ENCODE results near the gene TEX2. TPM values are rescaled to one million over a fixed set of nuclear protein-coding genes. Genes with fewer than 3 reads are reported as not detected.

TEX2 gene
- total and polyA plus RNA-seq, 2 experiments from 2014 or later = 27.9 to 37.7 TPM

DNA sequence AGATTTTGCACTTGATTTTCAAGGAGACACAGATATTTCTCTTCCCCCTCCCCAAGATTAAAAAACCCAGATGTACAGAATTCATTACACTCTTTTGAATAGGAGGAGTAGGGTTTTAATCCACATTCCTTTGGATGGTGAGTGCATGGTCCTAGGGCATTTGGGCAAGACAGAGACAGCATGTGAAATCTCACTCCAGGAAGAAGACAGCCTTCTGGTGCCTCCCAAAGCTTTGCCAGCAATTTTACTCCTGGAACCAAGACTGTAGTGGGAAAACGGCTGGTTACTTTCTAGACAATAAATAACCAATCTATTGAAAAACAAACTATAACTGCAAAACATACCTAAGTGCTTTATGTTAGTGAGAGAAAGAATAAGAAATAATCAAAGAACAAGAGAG is 15.2 kb downstream of the TEX2 start:
- Histone ChIP-seq H4K20me1 (ENCODE audit: insufficient read depth, poor library complexity, severe bottlenecking) (peaks cover 13% of the 10 kb centered on the region), H3K36me3 (replicated peaks; ENCODE audit: insufficient read depth, low read depth) (no peaks in the 10 kb centered on the region), H3K9me3 (ENCODE audit: low read depth) (no peaks in the 10 kb centered on the region), H3K9me2 (replicated peaks; ENCODE audit: insufficient read depth) (no peaks in the 10 kb centered on the region), H3K4me3 (no peak overlapping the region), H3K27me3 (no peaks in the 10 kb centered on the region), H3K4me1 (ENCODE audit: insufficient read depth) (peaks cover 26% of the 10 kb centered on the region), H3K4me2 (no peak overlapping the region), H3K79me2 (peaks cover 100% of the 10 kb centered on the region), H3K27ac (no peak overlapping the region), H2AFZ (no peak overlapping the region)
- WGBS (ENCODE audit: low lambda C conversion rate, missing lambda C conversion rate) = 81% methylated on average over 1 of the region's 1 CpG
- DNase-seq (ENCODE audit: low spot score) = no peak
- TF ChIP-seq EZH2phosphoT487 (IDR thresholded peaks at IDR 0.05; ENCODE audit: low read depth, severe bottlenecking, unreplicated experiment) (no peak), CTCF (IDR thresholded peaks at IDR 0.05; ENCODE audit: poor library complexity) (no peak), EZH2 (IDR thresholded peaks at IDR 0.05; ENCODE audit: borderline replicate concordance) (no peak)

- Histone ChIP-seq H2AFZ (no peak overlapping the region), H3K36me3 (replicated peaks; ENCODE audit: insufficient read depth, low read depth) (no peaks in the 10 kb centered on the region), H3K4me1 (ENCODE audit: insufficient read depth) (peaks cover 36% of the 10 kb centered on the region), H3K4me3 (no peak overlapping the region), H4K20me1 (ENCODE audit: insufficient read depth, poor library complexity, severe bottlenecking) (peaks cover 12% of the 10 kb centered on the region), H3K4me2 (no peak overlapping the region), H3K27ac (no peak overlapping the region), H3K27me3 (no peaks in the 10 kb centered on the region), H3K9me2 (replicated peaks; ENCODE audit: insufficient read depth) (no peaks in the 10 kb centered on the region), H3K79me2 (peaks cover 98% of the 10 kb centered on the region), H3K9me3 (ENCODE audit: low read depth) (no peaks in the 10 kb centered on the region)
- TF ChIP-seq EZH2 (IDR thresholded peaks at IDR 0.05; ENCODE audit: borderline replicate concordance) (no peak), EZH2phosphoT487 (IDR thresholded peaks at IDR 0.05; ENCODE audit: low read depth, severe bottlenecking, unreplicated experiment) (no peak), CTCF (IDR thresholded peaks at IDR 0.05; ENCODE audit: poor library complexity) (no peak)
- WGBS (ENCODE audit: low lambda C conversion rate, missing lambda C conversion rate) = 72% methylated on average over 11 of the region's 11 CpGs
- DNase-seq (ENCODE audit: low spot score) = no peak
Observed at GRCh38 chr17:64245218-64246145, 17.6 kb downstream of the TEX2 start.

GRCh38 chr17:64244165-64244564 is 18.9 kb downstream of the TEX2 start:
- Histone ChIP-seq H3K9me2 (replicated peaks; ENCODE audit: insufficient read depth) (no peaks in the 10 kb centered on the region), H3K27me3 (no peaks in the 10 kb centered on the region), H4K20me1 (ENCODE audit: insufficient read depth, poor library complexity, severe bottlenecking) (peaks cover 17% of the 10 kb centered on the region), H3K4me2 (peak overlapping the region; percentile 28), H3K27ac (peak overlapping the region; percentile 41), H3K4me1 (ENCODE audit: insufficient read depth) (peaks cover 42% of the 10 kb centered on the region), H2AFZ (no peak overlapping the region), H3K79me2 (peaks cover 91% of the 10 kb centered on the region), H3K36me3 (replicated peaks; ENCODE audit: insufficient read depth, low read depth) (no peaks in the 10 kb centered on the region), H3K9me3 (ENCODE audit: low read depth) (no peaks in the 10 kb centered on the region), H3K4me3 (no peak overlapping the region)
- WGBS (ENCODE audit: low lambda C conversion rate, missing lambda C conversion rate) = 40% methylated on average over 5 of the region's 5 CpGs
- no peak for DNase-seq (ENCODE audit: low spot score)
- TF ChIP-seq EZH2phosphoT487 (IDR thresholded peaks at IDR 0.05; ENCODE audit: low read depth, severe bottlenecking, unreplicated experiment) (no peak), EZH2 (IDR thresholded peaks at IDR 0.05; ENCODE audit: borderline replicate concordance) (no peak), CTCF (IDR thresholded peaks at IDR 0.05; ENCODE audit: poor library complexity) (no peak)
